ENCODE measurements around the gene ATP10B.

Gene ATP10B

GRCh38 chr5:160757194-160757593 is 94.8 kb downstream of the ATP10B start (continued):
- TF ChIP-seq SALL2 (tag by site-specific recombination; IDR thresholded peaks at IDR 0.05; ENCODE audit: borderline replicate concordance) (no peak), ZNF843 (tag by site-specific recombination; IDR thresholded peaks at IDR 0.05) (no peak), ZNF341 (tag by site-specific recombination; IDR thresholded peaks at IDR 0.05; ENCODE audit: low read depth) (no peak)
- TF ChIP-seq, protein P1, sequence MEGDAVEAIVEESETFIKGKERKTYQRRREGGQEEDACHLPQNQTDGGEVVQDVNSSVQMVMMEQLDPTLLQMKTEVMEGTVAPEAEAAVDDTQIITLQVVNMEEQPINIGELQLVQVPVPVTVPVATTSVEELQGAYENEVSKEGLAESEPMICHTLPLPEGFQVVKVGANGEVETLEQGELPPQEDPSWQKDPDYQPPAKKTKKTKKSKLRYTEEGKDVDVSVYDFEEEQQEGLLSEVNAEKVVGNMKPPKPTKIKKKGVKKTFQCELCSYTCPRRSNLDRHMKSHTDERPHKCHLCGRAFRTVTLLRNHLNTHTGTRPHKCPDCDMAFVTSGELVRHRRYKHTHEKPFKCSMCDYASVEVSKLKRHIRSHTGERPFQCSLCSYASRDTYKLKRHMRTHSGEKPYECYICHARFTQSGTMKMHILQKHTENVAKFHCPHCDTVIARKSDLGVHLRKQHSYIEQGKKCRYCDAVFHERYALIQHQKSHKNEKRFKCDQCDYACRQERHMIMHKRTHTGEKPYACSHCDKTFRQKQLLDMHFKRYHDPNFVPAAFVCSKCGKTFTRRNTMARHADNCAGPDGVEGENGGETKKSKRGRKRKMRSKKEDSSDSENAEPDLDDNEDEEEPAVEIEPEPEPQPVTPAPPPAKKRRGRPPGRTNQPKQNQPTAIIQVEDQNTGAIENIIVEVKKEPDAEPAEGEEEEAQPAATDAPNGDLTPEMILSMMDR (tag by site-specific recombination; IDR thresholded peaks at IDR 0.05) = no peak

DNA sequence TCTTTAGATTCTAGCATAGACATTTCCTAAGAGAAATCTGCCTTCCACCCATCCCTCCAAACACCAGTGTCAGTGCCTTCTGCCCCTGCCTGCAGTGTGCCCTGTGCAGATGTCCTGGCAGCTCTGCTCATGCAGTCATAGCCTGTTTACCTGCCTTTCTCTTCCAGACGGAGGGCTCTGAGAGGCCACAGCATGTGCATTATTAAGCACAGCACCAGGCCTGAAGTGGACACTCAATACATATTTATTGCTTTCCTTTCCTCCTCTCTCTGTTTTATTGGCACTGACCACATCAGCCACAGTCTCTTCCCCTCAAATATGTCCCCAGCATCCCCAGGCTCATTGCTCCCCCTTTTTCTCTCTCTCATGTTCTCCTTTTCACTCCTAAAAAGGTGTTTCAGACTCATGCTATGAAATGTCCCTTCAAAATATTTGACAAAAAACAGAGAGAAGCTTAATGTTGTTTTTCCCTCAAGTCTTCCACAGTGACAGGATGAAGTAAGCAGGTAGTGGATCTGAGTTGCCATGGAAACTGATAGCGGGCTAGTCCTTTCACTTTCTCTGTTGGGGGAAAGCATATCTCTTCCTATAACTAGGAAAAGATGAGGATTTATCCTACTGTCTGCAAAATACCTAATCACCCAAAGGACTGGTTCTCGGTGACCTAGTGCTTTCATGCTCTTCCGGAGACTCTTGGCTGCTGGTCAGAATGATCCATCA is 100.9 kb downstream of the ATP10B start:
- CTCF ChIA-PET = no interaction called here

DNA sequence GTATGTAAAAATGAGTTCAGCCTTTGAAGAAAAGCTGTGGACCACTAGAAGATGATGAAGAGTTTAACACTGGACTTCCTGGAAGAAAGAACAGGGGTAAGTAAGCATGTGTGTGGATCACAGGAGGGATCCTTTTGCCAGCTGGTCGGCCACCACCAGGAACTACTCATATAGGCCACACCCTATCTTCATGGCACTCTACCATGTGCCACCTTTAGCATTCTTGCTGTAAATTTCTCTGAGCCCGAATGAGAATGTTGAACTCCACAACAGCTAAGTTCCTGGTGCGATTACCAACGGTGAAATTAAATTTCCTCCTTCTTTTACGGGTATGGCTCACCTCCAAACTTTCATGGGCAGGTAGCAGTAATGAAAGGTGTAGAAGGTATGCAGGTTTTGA is 102.3 kb downstream of the ATP10B start:
- H3K4me3 ChIP-seq (ENCODE audit: low read depth, low read length) = no peak overlapping the region
- ChIA-PET CTCF (no interaction called here), POLR2A (no interaction called here)
- no peaks in the 10 kb centered on the region for H3K4me1 ChIP-seq (ENCODE audit: control insufficient read depth, insufficient read depth, low read length)
- no peaks in the 10 kb centered on the region for H3K9me3 ChIP-seq (ENCODE audit: control insufficient read depth, insufficient read depth, low read depth, low read length)
- H3K27ac ChIP-seq (ENCODE audit: extremely low read depth, low read depth, low read length) = no peak overlapping the region
- no peaks in the 10 kb centered on the region for H3K36me3 ChIP-seq (ENCODE audit: control insufficient read depth in 2 of 2, insufficient read depth in 1 of 2, low read length in 2 of 2)
- TF ChIP-seq AEBP2 (tag by site-specific recombination; IDR thresholded peaks at IDR 0.05; ENCODE audit: borderline replicate concordance) (no peak), IKZF3 (tag by site-specific recombination; IDR thresholded peaks at IDR 0.05) (no peak), ZNF514 (tag by site-specific recombination; IDR thresholded peaks at IDR 0.05) (no peak), ZNF37A (tag by site-specific recombination; IDR thresholded peaks at IDR 0.05) (no peak), ZNF416 (tag by site-specific recombination; IDR thresholded peaks at IDR 0.05) (no peak), ZNF202 (tag by site-specific recombination; IDR thresholded peaks at IDR 0.05; ENCODE audit: borderline replicate concordance) (no peak), ZNF843 (tag by site-specific recombination; IDR thresholded peaks at IDR 0.05) (no peak), ZNF366 (tag by site-specific recombination; conservative IDR thresholded peaks at IDR 0.05) (no peak), ZNF324 (tag by site-specific recombination; IDR thresholded peaks at IDR 0.05) (no peak), ZNF529 (tag by site-specific recombination; IDR thresholded peaks at IDR 0.05; ENCODE audit: insufficient replicate concordance) (no peak), ZNF830 (tag by site-specific recombination; IDR thresholded peaks at IDR 0.05; ENCODE audit: low read depth) (no peak), ZBTB8A (tag by site-specific recombination; IDR thresholded peaks at IDR 0.05) (no peak), ZNF23 (tag by site-specific recombination; IDR thresholded peaks at IDR 0.05; ENCODE audit: borderline replicate concordance) (no peak), SETDB1 (IDR thresholded peaks at IDR 0.05; ENCODE audit: insufficient read length, low read length) (no peak), ZNF521 (tag by site-specific recombination; IDR thresholded peaks at IDR 0.05) (no peak)
- TF ChIP-seq, protein P2, sequence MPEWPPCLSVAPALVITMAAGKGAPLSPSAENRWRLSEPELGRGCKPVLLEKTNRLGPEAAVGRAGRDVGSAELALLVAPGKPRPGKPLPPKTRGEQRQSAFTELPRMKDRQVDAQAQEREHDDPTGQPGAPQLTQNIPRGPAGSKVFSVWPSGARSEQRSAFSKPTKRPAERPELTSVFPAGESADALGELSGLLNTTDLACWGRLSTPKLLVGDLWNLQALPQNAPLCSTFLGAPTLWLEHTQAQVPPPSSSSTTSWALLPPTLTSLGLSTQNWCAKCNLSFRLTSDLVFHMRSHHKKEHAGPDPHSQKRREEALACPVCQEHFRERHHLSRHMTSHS (tag by site-specific recombination; IDR thresholded peaks at IDR 0.05) = no peak
- TF ChIP-seq, protein P3, sequence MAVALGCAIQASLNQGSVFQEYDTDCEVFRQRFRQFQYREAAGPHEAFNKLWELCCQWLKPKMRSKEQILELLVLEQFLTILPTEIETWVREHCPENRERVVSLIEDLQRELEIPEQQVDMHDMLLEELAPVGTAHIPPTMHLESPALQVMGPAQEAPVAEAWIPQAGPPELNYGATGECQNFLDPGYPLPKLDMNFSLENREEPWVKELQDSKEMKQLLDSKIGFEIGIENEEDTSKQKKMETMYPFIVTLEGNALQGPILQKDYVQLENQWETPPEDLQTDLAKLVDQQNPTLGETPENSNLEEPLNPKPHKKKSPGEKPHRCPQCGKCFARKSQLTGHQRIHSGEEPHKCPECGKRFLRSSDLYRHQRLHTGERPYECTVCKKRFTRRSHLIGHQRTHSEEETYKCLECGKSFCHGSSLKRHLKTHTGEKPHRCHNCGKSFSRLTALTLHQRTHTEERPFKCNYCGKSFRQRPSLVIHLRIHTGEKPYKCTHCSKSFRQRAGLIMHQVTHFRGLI (tag by site-specific recombination; IDR thresholded peaks at IDR 0.05) = no peak

More for the DNA sequence above, 100.9 kb downstream of the ATP10B start:
- Histone ChIP-seq H3K4me3 (ENCODE audit: low read depth, low read length) (no peak overlapping the region), H3K9me3 (ENCODE audit: control insufficient read depth, insufficient read depth, low read depth, low read length) (no peaks in the 10 kb centered on the region), H3K27ac (ENCODE audit: extremely low read depth, low read depth, low read length) (no peak overlapping the region), H3K36me3 (ENCODE audit: control insufficient read depth in 2 of 2, insufficient read depth in 1 of 2, low read length in 2 of 2) (no peaks in the 10 kb centered on the region), H3K4me1 (ENCODE audit: control insufficient read depth, insufficient read depth, low read length) (no peaks in the 10 kb centered on the region)
- POLR2A ChIA-PET = no interaction called here
- TF ChIP-seq ZNF610 (tag by site-specific recombination; IDR thresholded peaks at IDR 0.05; ENCODE audit: borderline replicate concordance) (no peak), ZNF433 (tag by site-specific recombination; IDR thresholded peaks at IDR 0.05; ENCODE audit: low read depth) (no peak), ZNF341 (tag by site-specific recombination; IDR thresholded peaks at IDR 0.05; ENCODE audit: low read depth) (no peak), ZNF184 (tag by site-specific recombination; IDR thresholded peaks at IDR 0.05) (no peak), IKZF3 (tag by site-specific recombination; IDR thresholded peaks at IDR 0.05) (no peak), SCRT1 (tag by site-specific recombination; IDR thresholded peaks at IDR 0.05; ENCODE audit: borderline replicate concordance) (no peak), ZNF701 (tag by site-specific recombination; IDR thresholded peaks at IDR 0.05) (no peak), ZNF302 (tag by site-specific recombination; IDR thresholded peaks at IDR 0.05; ENCODE audit: low read depth) (no peak), ZNF560 (tag by site-specific recombination; IDR thresholded peaks at IDR 0.05; ENCODE audit: borderline replicate concordance) (no peak), ZNF785 (tag by site-specific recombination; IDR thresholded peaks at IDR 0.05) (no peak), BCL11B (tag by site-specific recombination; IDR thresholded peaks at IDR 0.05; ENCODE audit: low read depth) (no peak)
- TF ChIP-seq, protein P4, sequence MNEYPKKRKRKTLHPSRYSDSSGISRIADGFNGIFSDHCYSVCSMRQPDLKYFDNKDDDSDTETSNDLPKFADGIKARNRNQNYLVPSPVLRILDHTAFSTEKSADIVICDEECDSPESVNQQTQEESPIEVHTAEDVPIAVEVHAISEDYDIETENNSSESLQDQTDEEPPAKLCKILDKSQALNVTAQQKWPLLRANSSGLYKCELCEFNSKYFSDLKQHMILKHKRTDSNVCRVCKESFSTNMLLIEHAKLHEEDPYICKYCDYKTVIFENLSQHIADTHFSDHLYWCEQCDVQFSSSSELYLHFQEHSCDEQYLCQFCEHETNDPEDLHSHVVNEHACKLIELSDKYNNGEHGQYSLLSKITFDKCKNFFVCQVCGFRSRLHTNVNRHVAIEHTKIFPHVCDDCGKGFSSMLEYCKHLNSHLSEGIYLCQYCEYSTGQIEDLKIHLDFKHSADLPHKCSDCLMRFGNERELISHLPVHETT (tag by site-specific recombination; IDR thresholded peaks at IDR 0.05) = no peak

Measured in HEK293 (cell line).